Measurements from ENCODE around the gene ZNF268.

DNA sequence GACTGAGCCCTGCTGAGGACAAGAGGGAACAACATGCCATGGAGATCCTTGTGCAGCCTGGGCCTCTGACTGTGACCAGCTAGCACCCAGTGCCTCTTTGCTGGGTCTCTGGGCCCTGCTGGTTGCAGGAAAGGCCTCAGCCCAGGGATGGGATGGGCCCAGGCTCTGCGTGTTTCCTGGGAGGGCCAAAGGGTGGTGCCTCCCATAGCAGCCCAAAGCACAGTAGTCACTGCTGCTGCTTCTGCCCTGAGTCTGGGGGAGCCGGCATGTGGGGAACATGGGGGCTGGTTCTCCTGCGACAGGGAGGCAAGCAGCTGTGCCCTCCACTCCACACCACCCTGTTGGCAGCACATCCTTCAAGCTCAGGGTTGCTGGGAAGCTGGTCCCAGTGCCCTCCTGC is 35.9 kb downstream of the ZNF268 start:
- TF ChIP-seq, protein P1, sequence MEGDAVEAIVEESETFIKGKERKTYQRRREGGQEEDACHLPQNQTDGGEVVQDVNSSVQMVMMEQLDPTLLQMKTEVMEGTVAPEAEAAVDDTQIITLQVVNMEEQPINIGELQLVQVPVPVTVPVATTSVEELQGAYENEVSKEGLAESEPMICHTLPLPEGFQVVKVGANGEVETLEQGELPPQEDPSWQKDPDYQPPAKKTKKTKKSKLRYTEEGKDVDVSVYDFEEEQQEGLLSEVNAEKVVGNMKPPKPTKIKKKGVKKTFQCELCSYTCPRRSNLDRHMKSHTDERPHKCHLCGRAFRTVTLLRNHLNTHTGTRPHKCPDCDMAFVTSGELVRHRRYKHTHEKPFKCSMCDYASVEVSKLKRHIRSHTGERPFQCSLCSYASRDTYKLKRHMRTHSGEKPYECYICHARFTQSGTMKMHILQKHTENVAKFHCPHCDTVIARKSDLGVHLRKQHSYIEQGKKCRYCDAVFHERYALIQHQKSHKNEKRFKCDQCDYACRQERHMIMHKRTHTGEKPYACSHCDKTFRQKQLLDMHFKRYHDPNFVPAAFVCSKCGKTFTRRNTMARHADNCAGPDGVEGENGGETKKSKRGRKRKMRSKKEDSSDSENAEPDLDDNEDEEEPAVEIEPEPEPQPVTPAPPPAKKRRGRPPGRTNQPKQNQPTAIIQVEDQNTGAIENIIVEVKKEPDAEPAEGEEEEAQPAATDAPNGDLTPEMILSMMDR (IDR thresholded peaks at IDR 0.05; ENCODE audit: borderline replicate concordance, extremely low read depth, low read length, poor library complexity, severe bottlenecking), result no peak
- TF ChIP-seq EZH2 (IDR thresholded peaks at IDR 0.05; ENCODE audit: borderline replicate concordance, low read depth, low read length, severe bottlenecking), result no peak

Measured in DND-41 (cell line).